D721Med (cell line): ENCODE results near the gene MSI2.

Source experiments
- DNase-seq: peaks from one replicate; pipeline ENCODE4 v3.0.0; 2011; ENCODE audit warnings: low spot score; ENCODE audit not compliant: insufficient read length
- FAIRE-seq: peaks from 2 replicates; lab custom pipeline; 2011; peaks lifted over from hg19 to GRCh38; lab: Jason Lieb, UNC
- CTCF ChIP-seq: IDR thresholded peaks from 2 replicates; pipeline ENCODE4 v1.5.1; 2012; ENCODE audit warnings: mild to moderate bottlenecking, control low read depth; ENCODE audit not compliant: insufficient read depth; ENCODE audit errors: missing control alignments

Gene MSI2

DNA sequence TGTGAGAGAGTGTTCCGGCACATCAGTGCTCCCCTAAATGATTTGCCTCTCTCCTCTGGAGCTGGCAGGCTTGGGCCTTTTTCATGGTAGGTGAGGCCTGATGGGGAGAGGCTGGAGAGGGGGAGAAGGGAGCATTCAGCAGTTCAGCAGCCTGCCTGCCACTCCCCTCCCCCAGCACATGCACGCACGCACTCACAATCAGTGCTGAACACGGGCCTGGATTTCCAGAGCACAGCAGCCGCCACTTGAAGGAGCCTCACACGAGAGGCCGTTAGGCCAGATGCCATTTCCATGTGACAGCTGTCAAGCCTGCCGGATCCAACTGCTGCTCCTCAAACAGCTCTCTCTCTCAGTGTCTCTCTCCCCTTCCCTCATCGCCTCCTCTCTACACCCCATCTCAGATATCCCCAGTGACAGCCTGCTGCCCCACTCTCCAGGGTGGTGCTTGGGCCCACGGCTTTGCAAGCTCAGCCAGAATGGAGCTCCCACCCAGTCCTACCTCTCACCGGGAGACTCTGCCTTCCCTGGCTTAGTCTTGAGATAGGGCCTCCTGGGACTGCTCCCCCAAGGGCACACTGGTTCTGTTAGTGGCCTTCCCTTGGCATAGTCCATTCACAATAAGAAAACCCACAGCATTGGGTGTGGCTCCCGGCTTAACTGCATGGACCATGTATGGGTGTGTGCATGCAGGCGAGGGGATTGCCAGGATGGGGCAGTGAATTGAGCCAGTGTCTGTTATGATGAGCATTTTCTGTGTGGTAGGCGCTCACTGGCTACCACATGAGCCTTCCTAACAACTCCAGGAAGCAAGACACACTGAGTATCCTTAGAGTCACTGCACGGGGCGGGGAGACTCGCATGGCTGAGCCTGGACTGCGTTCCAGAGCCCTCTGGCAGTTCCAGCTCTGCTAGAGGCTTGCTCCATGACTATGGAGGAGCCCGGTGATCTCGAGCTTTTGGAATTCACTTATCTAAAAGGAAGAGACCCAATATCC lies 262.6 kb downstream of the MSI2 start:
- FAIRE-seq = no peak
- no peak for DNase-seq
- TF ChIP-seq CTCF = no peak

DNA sequence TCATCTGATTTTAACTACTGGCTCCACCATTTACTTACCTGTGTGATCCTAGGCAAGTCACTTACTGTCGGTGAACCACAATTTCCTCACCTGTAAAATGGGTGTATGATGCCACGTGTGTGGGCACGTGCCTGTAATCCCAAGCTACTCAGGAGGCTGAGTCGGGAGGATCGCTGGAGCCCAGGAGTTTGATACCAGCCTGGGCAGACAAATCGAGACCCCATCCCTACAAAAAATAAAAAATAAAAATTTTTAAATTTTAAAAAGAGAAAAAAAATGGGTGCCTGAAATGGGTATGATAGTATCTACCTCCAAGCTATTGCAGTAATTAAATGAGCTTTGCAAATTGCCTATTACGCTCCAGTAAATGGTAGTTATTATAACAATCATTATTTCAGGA lies 263.5 kb downstream of the MSI2 start:
- FAIRE-seq (no peak), DNase-seq (no peak)
- no peak for TF ChIP-seq CTCF

- DNase-seq (no peak), FAIRE-seq (peak; percentile 53)
- TF ChIP-seq CTCF = no peak
Observed at GRCh38 chr17:57521606-57522005, 265.3 kb downstream of the MSI2 start.

- TF ChIP-seq CTCF = no peak
- no peak for FAIRE-seq
- DNase-seq = no peak
Observed at GRCh38 chr17:57522042-57523005, 266.0 kb downstream of the MSI2 start.

DNA sequence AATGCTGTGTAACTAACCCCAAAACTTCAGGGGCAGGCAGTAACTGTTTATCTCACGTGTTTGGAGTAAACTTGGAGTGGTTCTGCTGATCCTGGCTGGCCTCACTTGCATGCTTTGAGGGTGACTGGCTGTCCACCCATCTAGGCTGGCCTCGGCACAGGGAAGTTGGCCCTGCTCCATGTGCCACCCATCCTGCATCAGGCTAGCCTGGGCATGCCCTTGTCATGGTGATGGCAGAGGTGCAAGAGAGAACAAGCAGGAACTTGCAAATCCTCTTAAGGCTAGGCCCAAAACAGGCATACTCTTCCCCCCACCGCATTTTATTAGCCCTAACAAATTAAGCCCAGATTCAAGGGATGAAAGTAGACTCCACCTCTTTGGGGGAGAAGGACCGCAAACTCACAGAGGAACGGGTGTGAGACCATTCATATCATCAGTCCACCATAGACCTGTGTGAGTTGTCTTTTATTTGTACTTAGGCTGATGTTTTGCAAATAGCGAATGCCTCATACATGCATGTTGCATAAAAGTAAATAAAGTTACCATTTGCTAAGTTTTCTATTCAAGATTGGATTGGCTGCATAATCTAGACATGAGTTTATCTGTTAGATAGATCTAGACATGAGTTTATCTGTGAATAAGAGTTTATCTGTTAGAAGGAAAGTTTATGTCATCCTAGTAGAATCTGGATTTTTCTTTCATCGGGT lies 267.8 kb downstream of the MSI2 start:
- FAIRE-seq (peak; percentile 53), DNase-seq (no peak)
- no peak for TF ChIP-seq CTCF

GRCh38 chr17:57524839-57525568 lies 268.7 kb downstream of the MSI2 start:
- TF ChIP-seq CTCF = no peak
- FAIRE-seq = no peak
- DNase-seq = no peak
